Renal cortex interstitium (tissue), 15 donors: Measurements from ENCODE around the gene NMBR. TPM values are rescaled to one million over a fixed set of nuclear protein-coding genes. Genes with fewer than 3 reads are reported as not detected.
A peak's percentile ranks its signal among the peaks of the same experiment; 100 is the strongest.
"Not testable (repeated sequence)": the region's sequence is repeated elsewhere in the genome, so short reads cannot be mapped to it uniquely, and the experiment has no call there.

Source experiments
- DNase-seq, 11 donors: peaks; one replicate each; pipeline ENCODE4 v3.0.0-alpha.2; 2013; ENCODE audit warnings: low read depth in 9 of 11, low spot score in 4 of 11; ENCODE audit errors: extremely low read depth in 1 of 11
- long read RNA-seq, 16 experiments: transcript quantifications; one replicate each; lab custom pipeline, GENCODE V29; 2026
- polyA plus RNA-seq, 3 donors: library from polyadenylated mRNA; unstranded; fragments of 120-200 nt; gene quantifications; one replicate each; pipeline ENCODE4 v1.2.1, GENCODE V29; 2013; ENCODE audit not compliant: insufficient read length in 3 of 3

Gene NMBR
- under 1 TPM; 0.14 to 0.33 (median 0.27) TPM for polyA plus RNA-seq
- long read RNA-seq, donor 1, partial matches to known transcripts = 81 of 81 reads
- long read RNA-seq, donor 1, other reads (novel, unspliced or antisense) = 0 of 81 reads
- long read RNA-seq, donor 2 = 0 reads
- long read RNA-seq, donor 3 = 0 reads
- long read RNA-seq, donor 4, partial matches to known transcripts = 0 of 1 reads
- long read RNA-seq, donor 4, other reads (novel, unspliced or antisense) = 0 of 1 reads
- long read RNA-seq, donor 5 = 0 reads
- long read RNA-seq, donor 6 = 0 reads
- long read RNA-seq, donor 7 = 0 reads
- long read RNA-seq, donor 8 = 0 reads
- long read RNA-seq, donor 9 = 0 reads
- long read RNA-seq, donor 10 = 0 reads
- long read RNA-seq, donor 11, partial matches to known transcripts = 69 of 97 reads
- long read RNA-seq, donor 11, other reads (novel, unspliced or antisense) = 28 of 97 reads
- long read RNA-seq, donor 12 = 0 reads
- long read RNA-seq, donor 13 = 0 reads
- long read RNA-seq, donor 14 = 0 reads
- long read RNA-seq, donor 15 = 0 reads
- long read RNA-seq, donor 16 = 0 reads

GRCh38 chr6:142146828-142147662 is at the start of gene NMBR, which contains the start of gene VTA1:
TSS of gene NMBR (minus strand) at chr6:142147122. CDS start at chr6:142088658, 58,464 bp downstream.
TSS of gene VTA1 (plus strand) at chr6:142147263. CDS start at chr6:142147288, 25 bp downstream.
- DNase-seq = peak; percentile 95 to 100 (median 98)

GRCh38 chr6:142195862-142196541 is 49.1 kb upstream of the NMBR start:
- DNase-seq = no peak

- no peak for DNase-seq
These were observed 46.7 kb upstream of the NMBR start for GRCh38 chr6:142193621-142194020.

- no peak for DNase-seq
These were observed 45.4 kb upstream of the NMBR start for GRCh38 chr6:142192343-142192742.

GRCh38 chr6:142189057-142189456 is 42.1 kb upstream of the NMBR start:
- DNase-seq = no peak

GRCh38 chr6:142188341-142188740 is 41.4 kb upstream of the NMBR start:
- DNase-seq = not testable (repeated sequence)

GRCh38 chr6:142187209-142187608 is 40.3 kb upstream of the NMBR start:
- peak in 1 of 11 donors; percentile 2 for DNase-seq

GRCh38 chr6:142185641-142186040 is 38.7 kb upstream of the NMBR start:
- no peak for DNase-seq

- no peak for DNase-seq
These were observed 37.4 kb upstream of the NMBR start for GRCh38 chr6:142184307-142184706.

GRCh38 chr6:142183351-142183750 is 36.4 kb upstream of the NMBR start:
- DNase-seq = no peak

- DNase-seq = no peak
These were observed 35.1 kb upstream of the NMBR start for GRCh38 chr6:142182004-142182403.

GRCh38 chr6:142178129-142178528 is 31.2 kb upstream of the NMBR start:
- no peak for DNase-seq

GRCh38 chr6:142174703-142175102 is 27.8 kb upstream of the NMBR start:
- no peak for DNase-seq

- DNase-seq = no peak
These were observed 27.1 kb upstream of the NMBR start for GRCh38 chr6:142173980-142174379.

- no peak for DNase-seq
These were observed 25.8 kb upstream of the NMBR start for GRCh38 chr6:142172758-142173157.

GRCh38 chr6:142171351-142171750 is 24.4 kb upstream of the NMBR start:
- no peak for DNase-seq

- no peak for DNase-seq
These were observed 20.6 kb upstream of the NMBR start for GRCh38 chr6:142167486-142167885.

GRCh38 chr6:142167071-142167470 is 20.1 kb upstream of the NMBR start:
- no peak for DNase-seq

GRCh38 chr6:142165227-142165626 is 18.3 kb upstream of the NMBR start:
- no peak for DNase-seq
